SK-N-SH treated with all-trans-retinoic acid at 6 μM for 48 hours (cell line): ENCODE data around the gene NKX2-4.

Experiments
- BACH2 ChIP-seq: fragments of 250-450 bp; sonication (Bioruptor Pico); IDR thresholded peaks from 2 replicates; pipeline ENCODE4 v1.9.0; 2021; ENCODE audit warnings: mild to moderate bottlenecking, borderline replicate concordance
- ESRRG ChIP-seq: fragments of 250-450 bp; sonication (Bioruptor Pico); IDR thresholded peaks from 2 replicates; pipeline ENCODE4 v1.6.1; 2021; ENCODE audit warnings: mild to moderate bottlenecking
- PPARA ChIP-seq: fragments of 250-450 bp; sonication (Bioruptor Pico); IDR thresholded peaks from 2 replicates; pipeline ENCODE4 v1.5.0; 2020; ENCODE audit warnings: mild to moderate bottlenecking, borderline replicate concordance
- RARB ChIP-seq: fragments of 250-450 bp; sonication (Bioruptor Pico); IDR thresholded peaks from 2 replicates; pipeline ENCODE4 v1.8.0; 2021; ENCODE audit warnings: mild to moderate bottlenecking, moderate library complexity
- TCF4 ChIP-seq: fragments of 250-450 bp; sonication (Bioruptor Pico); IDR thresholded peaks from 2 replicates; pipeline ENCODE4 v1.8.0; 2021; ENCODE audit warnings: mild to moderate bottlenecking, moderate library complexity, borderline replicate concordance
- TOX ChIP-seq: fragments of 250-450 bp; sonication (Bioruptor Pico); IDR thresholded peaks from 2 replicates; pipeline ENCODE4 v1.8.0; 2021; ENCODE audit warnings: mild to moderate bottlenecking, moderate library complexity, borderline replicate concordance
- ZC3H10 ChIP-seq: fragments of 250-450 bp; sonication (Bioruptor Pico); IDR thresholded peaks from 2 replicates; pipeline ENCODE4 v1.5.1; 2021; ENCODE audit warnings: mild to moderate bottlenecking, moderate library complexity
- ZFP3 ChIP-seq: fragments of 250-450 bp; sonication (Bioruptor Pico); IDR thresholded peaks from 2 replicates; pipeline ENCODE4 v1.5.0; 2020; ENCODE audit warnings: mild to moderate bottlenecking, moderate library complexity
- TF ChIP-seq, protein P1 (sequence below): fragments of 250-450 bp; sonication (Bioruptor Pico); IDR thresholded peaks from 2 replicates; pipeline ENCODE4 v1.5.1; 2020; ENCODE audit warnings: low read depth, mild to moderate bottlenecking, moderate library complexity
- TF ChIP-seq, protein P2 (sequence below): fragments of 250-450 bp; sonication (Bioruptor Pico); IDR thresholded peaks from 2 replicates; pipeline ENCODE4 v1.8.0; 2020; ENCODE audit warnings: mild to moderate bottlenecking, moderate library complexity, borderline replicate concordance

GRCh38 chr20:21397341-21398108, at the start of gene NKX2-4:
- TF ChIP-seq, protein P1, sequence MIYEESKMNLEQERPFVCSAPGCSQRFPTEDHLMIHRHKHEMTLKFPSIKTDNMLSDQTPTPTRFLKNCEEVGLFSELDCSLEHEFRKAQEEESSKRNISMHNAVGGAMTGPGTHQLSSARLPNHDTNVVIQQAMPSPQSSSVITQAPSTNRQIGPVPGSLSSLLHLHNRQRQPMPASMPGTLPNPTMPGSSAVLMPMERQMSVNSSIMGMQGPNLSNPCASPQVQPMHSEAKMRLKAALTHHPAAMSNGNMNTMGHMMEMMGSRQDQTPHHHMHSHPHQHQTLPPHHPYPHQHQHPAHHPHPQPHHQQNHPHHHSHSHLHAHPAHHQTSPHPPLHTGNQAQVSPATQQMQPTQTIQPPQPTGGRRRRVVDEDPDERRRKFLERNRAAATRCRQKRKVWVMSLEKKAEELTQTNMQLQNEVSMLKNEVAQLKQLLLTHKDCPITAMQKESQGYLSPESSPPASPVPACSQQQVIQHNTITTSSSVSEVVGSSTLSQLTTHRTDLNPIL, result no peak
- TF ChIP-seq ZC3H10 (CRISPR knock-in tag), result no peak
- no peak for TF ChIP-seq RARB
- TF ChIP-seq TOX (CRISPR knock-in tag), result no peak
- TF ChIP-seq PPARA (CRISPR knock-in tag), result no peak
- TF ChIP-seq, protein P2, sequence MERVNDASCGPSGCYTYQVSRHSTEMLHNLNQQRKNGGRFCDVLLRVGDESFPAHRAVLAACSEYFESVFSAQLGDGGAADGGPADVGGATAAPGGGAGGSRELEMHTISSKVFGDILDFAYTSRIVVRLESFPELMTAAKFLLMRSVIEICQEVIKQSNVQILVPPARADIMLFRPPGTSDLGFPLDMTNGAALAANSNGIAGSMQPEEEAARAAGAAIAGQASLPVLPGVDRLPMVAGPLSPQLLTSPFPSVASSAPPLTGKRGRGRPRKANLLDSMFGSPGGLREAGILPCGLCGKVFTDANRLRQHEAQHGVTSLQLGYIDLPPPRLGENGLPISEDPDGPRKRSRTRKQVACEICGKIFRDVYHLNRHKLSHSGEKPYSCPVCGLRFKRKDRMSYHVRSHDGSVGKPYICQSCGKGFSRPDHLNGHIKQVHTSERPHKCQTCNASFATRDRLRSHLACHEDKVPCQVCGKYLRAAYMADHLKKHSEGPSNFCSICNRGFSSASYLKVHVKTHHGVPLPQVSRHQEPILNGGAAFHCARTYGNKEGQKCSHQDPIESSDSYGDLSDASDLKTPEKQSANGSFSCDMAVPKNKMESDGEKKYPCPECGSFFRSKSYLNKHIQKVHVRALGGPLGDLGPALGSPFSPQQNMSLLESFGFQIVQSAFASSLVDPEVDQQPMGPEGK (CRISPR knock-in tag), result no peak
- TF ChIP-seq ESRRG, result no peak
- no peak for TF ChIP-seq BACH2 (CRISPR knock-in tag)
- no peak for TF ChIP-seq TCF4 (CRISPR knock-in tag)
- TF ChIP-seq ZFP3 (CRISPR knock-in tag), result no peak
